HCEC 1CT (cell line): ENCODE results near the gene NANS.
"Not testable (repeated sequence)": the region's sequence is repeated elsewhere in the genome, so short reads cannot be mapped to it uniquely, and the experiment has no call there.

Experiments
- DNase-seq: peaks from one replicate; pipeline ENCODE4 v3.0.0-alpha.2; 2017

The NANS gene

GRCh38 chr9:98104445-98104881 is 47.9 kb downstream of the NANS start:
- no peak for DNase-seq

DNA sequence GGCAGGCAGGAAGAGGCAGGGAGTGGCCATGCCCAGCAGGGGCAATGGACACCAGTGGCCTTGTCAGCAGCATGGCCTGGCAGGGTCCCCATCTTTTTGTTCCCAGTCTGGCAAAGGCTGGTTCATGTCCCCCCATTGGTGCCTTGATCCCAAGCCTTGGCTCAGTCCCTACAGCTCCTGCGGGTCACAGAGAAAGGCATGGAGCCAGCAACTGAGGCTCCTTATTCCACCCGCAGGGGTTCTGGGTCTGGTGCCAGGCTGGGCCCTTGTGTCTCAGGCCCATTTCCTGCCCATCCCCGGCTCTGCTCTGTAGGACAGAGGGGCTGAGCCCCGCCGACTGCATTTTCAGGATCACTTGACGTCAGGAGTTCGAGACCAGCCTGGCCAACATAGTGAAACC is 48.5 kb downstream of the NANS start:
- DNase-seq: no peak

DNA sequence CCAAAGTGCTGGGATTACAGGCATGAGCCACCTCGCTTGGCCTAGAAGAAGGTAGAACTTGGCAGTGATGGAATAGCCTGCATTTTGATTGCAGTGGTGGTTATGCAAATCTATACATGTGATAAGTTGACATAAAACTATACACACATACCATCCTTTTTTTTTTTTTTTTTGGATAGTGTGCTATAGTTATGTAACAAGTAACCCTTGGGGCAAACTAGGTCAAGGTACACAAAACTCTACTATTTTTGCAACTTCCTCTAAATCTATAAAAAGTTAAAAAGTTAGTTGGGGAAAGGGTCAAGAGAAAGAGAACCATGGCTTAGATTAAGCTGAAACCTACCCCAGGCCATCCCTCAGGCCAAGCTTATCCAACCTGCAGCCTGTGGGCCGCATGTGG is 51.4 kb downstream of the NANS start:
- DNase-seq: no peak

GRCh38 chr9:98108531-98109031 is 52.0 kb downstream of the NANS start:
- DNase-seq: no peak

DNA sequence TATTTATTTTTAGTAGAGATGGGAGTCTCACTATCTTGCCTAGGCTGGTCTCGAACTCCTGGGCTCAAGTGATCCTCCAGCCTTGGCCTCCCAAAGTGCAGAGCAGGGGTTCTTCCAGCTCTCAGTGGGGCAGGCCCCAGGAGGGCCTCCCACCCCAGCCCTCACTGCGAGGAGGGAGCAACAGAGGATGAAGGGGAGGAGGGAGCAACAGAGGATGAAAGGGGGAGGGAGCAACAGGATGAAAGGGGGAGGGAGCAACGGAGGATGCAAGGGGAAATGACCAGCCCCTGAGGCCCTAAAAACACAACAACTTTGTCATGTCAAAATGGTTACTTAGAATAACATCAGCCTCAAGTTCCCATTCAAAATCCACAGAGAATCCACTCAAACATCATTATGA is 52.5 kb downstream of the NANS start:
- DNase-seq: no peak

GRCh38 chr9:98117097-98117496 is 60.6 kb downstream of the NANS start:
- DNase-seq: not testable (repeated sequence)

GRCh38 chr9:98117984-98118639 is 61.6 kb downstream of the NANS start:
- no peak for DNase-seq

DNA sequence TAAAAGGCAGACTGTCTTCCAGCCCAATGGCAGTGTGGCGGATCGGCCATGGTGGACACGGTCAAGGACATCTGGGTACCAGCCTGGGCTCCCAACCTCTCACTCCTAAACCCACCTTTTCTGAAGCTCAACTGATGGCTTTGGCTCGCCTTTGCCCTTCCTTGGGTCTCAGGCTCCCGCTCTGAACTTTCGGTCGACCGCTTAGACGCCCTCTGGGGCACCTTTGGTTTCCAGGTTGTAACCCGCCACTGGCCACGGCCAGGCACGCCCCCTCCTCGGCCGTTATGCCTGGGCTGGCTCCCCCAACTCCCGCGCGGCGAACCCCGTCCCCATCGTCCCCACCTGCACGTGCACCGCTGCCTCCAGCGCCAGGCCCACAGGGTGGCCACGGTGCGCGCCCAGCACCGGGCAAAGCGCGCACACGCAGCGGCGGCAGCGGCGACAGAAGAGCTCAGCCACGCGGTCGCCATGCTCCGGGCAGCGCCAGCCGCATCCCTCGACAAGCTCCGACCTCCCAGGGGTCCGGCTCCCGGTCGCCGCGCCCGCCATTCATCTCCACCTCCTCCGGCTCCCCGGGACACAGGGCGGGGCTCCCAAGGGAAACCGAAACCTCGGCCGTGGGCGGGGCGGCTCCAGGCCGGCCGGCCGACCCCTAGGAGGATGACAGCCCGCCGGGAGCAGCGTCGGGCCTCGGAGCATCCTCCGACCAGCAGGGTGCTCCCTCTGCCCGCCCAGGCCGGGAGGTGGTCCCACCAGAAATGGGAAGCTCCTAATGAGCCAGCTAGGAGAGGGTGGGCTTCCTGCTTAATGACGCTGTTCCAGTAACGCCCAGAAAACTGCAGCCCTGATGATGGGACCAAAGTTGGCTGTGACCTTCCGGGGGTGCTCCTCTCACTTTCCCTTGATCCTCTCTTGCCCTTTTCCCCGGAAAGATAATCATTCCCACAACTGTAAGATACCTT is 62.4 kb downstream of the NANS start, which contains the start of gene TRIM14:
Gene TRIM14, minus strand, starts transcription at position 583 of the 962 bp plus-strand sequence. Its CDS starts 34 bp downstream, at position 549.
- DNase-seq: peak; percentile 66

DNA sequence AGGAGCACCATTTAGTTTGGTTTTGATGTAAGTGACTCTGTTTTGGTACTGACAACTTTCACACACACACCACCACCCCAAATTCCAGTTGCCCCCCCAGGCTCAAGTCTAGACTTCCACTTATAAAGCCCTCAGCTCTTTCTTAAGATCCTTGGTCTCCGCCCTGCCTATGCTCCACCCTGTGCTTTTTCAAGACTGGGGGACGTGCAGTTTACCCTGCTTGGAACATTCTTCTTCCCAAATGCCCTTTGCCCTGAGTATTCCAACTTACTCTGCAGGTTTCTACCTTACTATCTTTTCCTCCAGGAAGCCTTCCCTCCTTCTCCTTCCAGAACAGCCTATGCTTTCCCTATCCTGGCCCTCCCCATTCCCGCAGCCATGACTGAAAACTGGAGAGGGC is 63.9 kb downstream of the NANS start:
- DNase-seq: no peak

DNA sequence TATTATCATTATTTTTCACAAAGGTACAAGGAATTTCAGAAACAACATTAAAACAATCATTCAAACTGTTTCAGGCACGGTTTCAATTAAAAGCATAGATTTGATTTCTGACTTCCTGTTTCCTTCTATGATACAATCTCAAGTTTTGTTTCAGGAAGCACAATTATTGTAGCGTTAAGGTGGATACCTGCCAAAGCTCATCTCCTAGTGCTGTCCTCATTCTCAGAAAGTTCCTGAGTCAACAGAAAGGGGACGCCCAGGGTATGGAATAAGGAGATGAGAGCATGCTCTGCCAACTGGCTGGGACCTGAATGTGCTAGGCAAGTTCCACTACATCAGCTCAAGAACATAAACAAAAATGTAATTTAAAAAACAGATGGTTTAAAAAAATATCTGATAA is 64.5 kb downstream of the NANS start:
- no peak for DNase-seq

GRCh38 chr9:98124091-98124490 is 67.6 kb downstream of the NANS start:
- DNase-seq: not testable (repeated sequence)

- no peak for DNase-seq
Observed at GRCh38 chr9:98124637-98125426, 68.3 kb downstream of the NANS start.

DNA sequence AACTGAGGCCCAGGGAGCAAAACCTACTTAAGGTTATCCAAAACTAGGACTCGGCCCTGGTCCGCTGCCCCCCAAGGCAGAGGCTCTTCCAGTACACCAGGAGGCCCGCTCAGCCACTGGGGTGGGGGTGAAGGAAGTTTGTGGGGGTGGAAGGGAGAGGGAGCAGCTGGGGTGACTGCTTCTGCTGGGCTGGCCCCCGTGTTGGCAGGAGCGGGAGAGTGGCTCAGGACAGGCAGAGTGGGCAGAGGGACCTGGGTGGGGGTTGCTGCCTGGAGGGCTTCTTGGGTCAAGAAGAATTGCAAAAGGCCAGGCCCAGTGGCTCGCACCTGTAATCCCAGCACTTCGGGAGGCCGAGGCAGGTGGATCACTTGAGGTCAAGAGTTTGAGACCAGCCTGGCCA is 70.7 kb downstream of the NANS start:
- no peak for DNase-seq

GRCh38 chr9:98128316-98128715 is 71.8 kb downstream of the NANS start:
- DNase-seq: no peak

DNA sequence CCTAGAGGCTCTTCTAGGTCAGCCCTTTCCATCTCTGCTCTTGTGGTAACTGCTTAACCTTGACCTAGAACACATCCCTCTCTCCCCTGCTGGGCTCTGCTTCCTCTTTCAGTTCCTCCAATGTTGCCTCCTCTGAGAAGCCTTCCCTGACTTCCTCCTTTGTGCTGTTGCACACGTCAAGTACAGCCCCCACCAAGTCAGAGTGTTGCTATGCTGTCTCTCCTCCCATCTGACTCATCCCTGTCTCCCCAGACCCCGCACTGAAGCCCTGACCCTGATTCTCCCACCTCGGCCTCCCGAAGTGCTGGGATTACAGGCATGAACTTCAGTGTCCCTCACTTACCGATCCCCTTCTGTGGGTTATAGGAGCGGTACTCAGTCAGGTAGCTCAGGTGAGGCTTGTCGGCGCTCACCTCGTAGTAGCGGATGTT is 72.9 kb downstream of the NANS start:
- no peak for DNase-seq

DNA sequence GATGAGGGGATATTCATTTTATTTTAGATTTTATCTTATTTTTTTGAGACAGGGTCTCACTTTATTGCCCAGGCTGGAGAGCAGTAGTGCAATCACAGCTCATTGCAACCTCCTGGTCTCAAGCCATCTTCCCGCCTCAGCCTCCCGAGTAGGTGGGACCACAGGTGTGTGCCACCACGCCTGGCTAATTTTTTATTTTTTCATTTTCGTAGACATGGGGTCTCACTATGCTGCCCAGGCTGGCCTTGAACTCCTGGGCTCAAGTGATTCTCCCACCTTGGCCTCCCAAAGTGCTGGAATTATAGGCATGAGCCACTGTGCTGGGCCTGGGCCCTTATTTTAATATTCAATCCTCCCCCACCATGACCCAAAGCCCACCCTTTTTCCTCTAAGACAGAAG is 73.5 kb downstream of the NANS start:
- not testable (repeated sequence) for DNase-seq

GRCh38 chr9:98130576-98131228 is 74.2 kb downstream of the NANS start:
- DNase-seq: no peak

DNA sequence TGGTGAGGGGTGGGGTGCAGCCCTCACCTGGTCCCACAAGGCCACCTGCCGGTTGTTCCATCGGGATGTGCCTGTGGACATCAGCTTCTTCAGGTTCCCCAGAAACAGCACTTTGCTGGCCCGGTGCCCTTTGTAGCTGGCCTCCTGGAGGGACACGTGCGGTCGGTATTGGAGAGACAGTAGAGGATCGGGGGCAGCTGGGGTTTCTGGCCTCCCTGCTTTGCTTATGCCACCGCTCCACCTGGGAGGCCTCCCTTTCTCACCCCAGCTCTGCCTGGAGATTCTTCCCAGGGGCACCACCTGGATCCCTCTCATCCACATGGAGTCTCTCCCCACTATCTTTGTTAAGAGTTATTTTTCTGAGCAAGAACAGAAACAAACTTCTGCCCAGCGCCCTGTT is 75.6 kb downstream of the NANS start:
- no peak for DNase-seq
